Mammary epithelial cell (primary cell): Measurements from ENCODE around the gene ABI3.

Source experiments
- EZH2 ChIP-seq: IDR thresholded peaks from 2 replicates; pipeline ENCODE4 v1.6.1; 2012; ENCODE audit warnings: low read length, inconsistent platforms, borderline replicate concordance
- TF ChIP-seq, protein P1 (sequence below), 2 donors: IDR thresholded peaks in 1 of 2; conservative IDR thresholded peaks in 1 of 2; 2 replicates each; pipeline ENCODE4 v1.5.1; 2011 to 2012; ENCODE audit warnings: inconsistent platforms in 2 of 2, low read length in 2 of 2, mild to moderate bottlenecking in 2 of 2, control low read depth in 1 of 2, low read depth in 1 of 2; ENCODE audit not compliant: insufficient read depth in 1 of 2; ENCODE audit errors: extremely low read depth in 1 of 2

DNA sequence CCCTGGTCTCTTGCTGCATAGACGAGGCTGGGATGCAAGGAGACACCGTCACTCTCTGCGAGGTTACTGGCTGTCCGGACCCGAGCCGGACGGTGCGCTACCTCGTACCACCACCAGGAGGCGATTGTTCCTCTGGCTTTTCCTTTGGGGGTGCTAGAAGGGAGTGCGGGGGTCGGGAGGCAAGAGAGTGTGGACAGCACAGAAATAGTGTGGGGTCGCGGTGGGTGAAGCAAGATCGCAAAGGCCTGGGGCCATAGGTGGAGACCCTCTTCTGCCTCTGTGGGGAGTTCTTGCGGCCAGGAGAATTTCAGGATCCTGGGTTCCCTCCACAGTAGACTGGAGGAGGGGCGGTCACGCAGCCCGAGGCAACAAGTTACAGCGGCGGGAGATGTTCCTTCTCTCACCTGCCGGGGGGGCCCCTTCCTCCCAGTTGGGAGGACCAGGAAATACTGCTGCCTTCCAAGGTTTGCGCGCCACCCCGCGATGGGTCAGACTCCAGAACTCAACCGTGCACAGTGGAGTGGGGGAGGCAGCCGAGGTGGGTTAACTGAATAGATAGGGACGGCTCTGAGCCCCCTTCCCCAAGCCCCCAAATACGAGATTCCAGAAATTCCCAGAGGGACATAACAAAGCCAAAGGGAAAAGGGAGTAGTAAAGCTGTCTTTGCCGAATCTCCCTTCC lies 13.2 kb downstream of the ABI3 start:
- TF ChIP-seq, protein P1, sequence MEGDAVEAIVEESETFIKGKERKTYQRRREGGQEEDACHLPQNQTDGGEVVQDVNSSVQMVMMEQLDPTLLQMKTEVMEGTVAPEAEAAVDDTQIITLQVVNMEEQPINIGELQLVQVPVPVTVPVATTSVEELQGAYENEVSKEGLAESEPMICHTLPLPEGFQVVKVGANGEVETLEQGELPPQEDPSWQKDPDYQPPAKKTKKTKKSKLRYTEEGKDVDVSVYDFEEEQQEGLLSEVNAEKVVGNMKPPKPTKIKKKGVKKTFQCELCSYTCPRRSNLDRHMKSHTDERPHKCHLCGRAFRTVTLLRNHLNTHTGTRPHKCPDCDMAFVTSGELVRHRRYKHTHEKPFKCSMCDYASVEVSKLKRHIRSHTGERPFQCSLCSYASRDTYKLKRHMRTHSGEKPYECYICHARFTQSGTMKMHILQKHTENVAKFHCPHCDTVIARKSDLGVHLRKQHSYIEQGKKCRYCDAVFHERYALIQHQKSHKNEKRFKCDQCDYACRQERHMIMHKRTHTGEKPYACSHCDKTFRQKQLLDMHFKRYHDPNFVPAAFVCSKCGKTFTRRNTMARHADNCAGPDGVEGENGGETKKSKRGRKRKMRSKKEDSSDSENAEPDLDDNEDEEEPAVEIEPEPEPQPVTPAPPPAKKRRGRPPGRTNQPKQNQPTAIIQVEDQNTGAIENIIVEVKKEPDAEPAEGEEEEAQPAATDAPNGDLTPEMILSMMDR (conservative IDR thresholded peaks at IDR 0.05 in 1 of 2, IDR thresholded peaks at IDR 0.05 in 1 of 2; ENCODE audit: extremely low read depth in 1 of 2, insufficient read depth in 1 of 2, low read depth in 1 of 2, low read length in 2 of 2): peak; percentile 75 to 82
- peak; percentile 11 for TF ChIP-seq EZH2
